HepG2 (cell line): ENCODE data around the gene RGMA.
A peak's percentile ranks its signal among the peaks of the same experiment; 100 is the strongest.

ENCODE experiments used
- FOXP1 ChIP-seq, 2 experiments: fragments of 450-650 bp in 1 of 2; IDR thresholded peaks; 2 replicates each; pipeline ENCODE4 v1.6.1; 2017 to 2018; ENCODE audit warnings: antibody characterized with exemption in 1 of 2
- HDAC6 ChIP-seq: fragments of 200-600 bp; sonication (generic); IDR thresholded peaks from 2 replicates; pipeline ENCODE4 v1.7.0; 2017; ENCODE audit warnings: mild to moderate bottlenecking, antibody characterized with exemption, low read length, low read depth
- HNRNPLL ChIP-seq: fragments of 200-400 bp; formaldehyde crosslinking; IDR thresholded peaks from 2 replicates; pipeline ENCODE4 v1.6.1; 2017; ENCODE audit warnings: mild to moderate bottlenecking, low read depth, low read length; ENCODE audit not compliant: poor library complexity, severe bottlenecking
- JUNB ChIP-seq: sonication (generic); formaldehyde crosslinking; IDR thresholded peaks from 2 replicates; pipeline ENCODE4 v1.8.0; 2022; ENCODE audit warnings: missing genetic modification reagents, mild to moderate bottlenecking, borderline replicate concordance
- KMT2B ChIP-seq: IDR thresholded peaks from 2 replicates; pipeline ENCODE4 v1.6.1; 2016; ENCODE audit warnings: missing genetic modification reagents, missing compliant biosample characterization
- NFKB2 ChIP-seq: sonication (generic); formaldehyde crosslinking; IDR thresholded peaks from 2 replicates; pipeline ENCODE4 v1.4.0; 2020; ENCODE audit warnings: missing genetic modification reagents, borderline replicate concordance
- POLR2AphosphoS5 ChIP-seq: IDR thresholded peaks from 2 replicates; pipeline ENCODE4 v1.6.1; 2012; ENCODE audit warnings: low read depth, low read length
- ZNF24 ChIP-seq: fragments of 450-650 bp; IDR thresholded peaks from 2 replicates; pipeline ENCODE4 v1.6.1; 2017; ENCODE audit warnings: antibody characterized with exemption, mild to moderate bottlenecking
- ZNF510 ChIP-seq: sonication (generic); formaldehyde crosslinking; IDR thresholded peaks from 2 replicates; pipeline ENCODE4 v1.4.0; 2020; ENCODE audit warnings: low read depth, mild to moderate bottlenecking, missing genetic modification reagents
- ZNF546 ChIP-seq: sonication (generic); formaldehyde crosslinking; conservative IDR thresholded peaks from 2 replicates; pipeline ENCODE4 v1.8.1; 2023; ENCODE audit warnings: mild to moderate bottlenecking, missing genetic modification reagents
- ZNF577 ChIP-seq: sonication (generic); formaldehyde crosslinking; IDR thresholded peaks from 2 replicates; pipeline ENCODE4 v1.4.0; 2020; ENCODE audit warnings: mild to moderate bottlenecking, low read depth, missing genetic modification reagents, borderline replicate concordance
- ZNF891 ChIP-seq: sonication (generic); formaldehyde crosslinking; IDR thresholded peaks from 2 replicates; pipeline ENCODE4 v1.5.0; 2020; ENCODE audit warnings: mild to moderate bottlenecking, missing genetic modification reagents
- ZSCAN5A ChIP-seq: sonication (generic); formaldehyde crosslinking; IDR thresholded peaks from 2 replicates; pipeline ENCODE4 v1.8.0; 2022; ENCODE audit warnings: mild to moderate bottlenecking, missing genetic modification reagents, borderline replicate concordance
- ZXDC ChIP-seq: sonication (generic); formaldehyde crosslinking; IDR thresholded peaks from 2 replicates; pipeline ENCODE4 v1.5.0; 2020; ENCODE audit warnings: mild to moderate bottlenecking, missing genetic modification reagents

- 0 out of 2 replicates have a peak, but pooled peaks have one; percentile 28 for TF ChIP-seq POLR2AphosphoS5
- TF ChIP-seq HNRNPLL = no peak
- no peak for TF ChIP-seq ZSCAN5A (CRISPR knock-in tag)
- TF ChIP-seq ZNF891 = no peak
- TF ChIP-seq ZXDC (CRISPR knock-in tag) = no peak
- no peak for TF ChIP-seq KMT2B (CRISPR knock-in tag)
- TF ChIP-seq FOXP1 (IDR thresholded peaks at IDR 0.05) = no peak
- TF ChIP-seq FOXP1 (CRISPR knock-in tag; IDR thresholded peaks at IDR 0.05) = no peak
- no peak for TF ChIP-seq ZNF24
- TF ChIP-seq ZNF546 (CRISPR knock-in tag) = no peak
- TF ChIP-seq ZNF577 = no peak
- no peak for TF ChIP-seq NFKB2
- no peak for TF ChIP-seq HDAC6
- TF ChIP-seq ZNF510 = no peak
- TF ChIP-seq JUNB (CRISPR knock-in tag) = no peak
Measured at GRCh38 chr15:93019090-93019489, 69.9 kb downstream of the RGMA start.
